ENCODE data around the gene BRINP1. TPM values are rescaled to one million over a fixed set of nuclear protein-coding genes. Genes with fewer than 3 reads are reported as not detected.

The BRINP1 gene
- total and polyA plus RNA-seq, 2 experiments from 2014 or later, result 0.64 to 1.3 TPM

DNA sequence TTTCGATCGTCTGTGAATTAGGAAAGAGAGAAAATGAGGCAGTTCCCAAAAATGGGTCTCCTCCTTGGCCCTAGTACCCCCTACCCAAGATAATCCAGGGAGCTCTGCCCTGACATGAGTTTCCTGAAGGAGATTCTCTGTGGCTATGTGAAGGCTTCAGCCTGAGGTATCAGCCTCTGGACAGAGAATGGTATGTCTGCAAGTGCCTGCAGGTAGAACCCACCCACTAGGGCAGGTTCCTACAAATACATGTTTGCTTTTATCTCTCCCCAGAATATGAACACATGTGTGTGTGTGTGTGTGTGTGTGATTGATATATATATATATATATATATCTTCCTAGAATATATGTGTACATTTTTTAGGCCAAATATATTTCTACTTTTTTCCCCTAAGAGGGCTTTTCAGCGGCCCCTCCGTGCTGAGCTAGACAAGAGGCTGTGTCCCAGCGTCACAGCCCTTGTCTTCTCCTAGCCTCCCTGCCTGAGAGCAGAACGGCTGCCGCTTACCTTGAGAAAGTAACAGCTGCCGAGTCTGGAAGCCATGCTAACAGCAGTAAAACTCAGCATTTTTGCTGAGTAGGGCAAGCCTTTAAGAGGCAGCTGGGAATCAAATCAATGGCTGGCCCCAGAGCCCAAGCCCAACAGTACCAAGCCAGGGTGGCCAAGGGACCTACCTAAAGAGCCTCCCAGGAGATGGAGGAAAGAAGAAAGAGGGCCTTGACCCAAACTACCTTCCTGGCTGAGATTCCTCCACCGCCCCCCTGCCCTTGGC, 2.1 kb downstream of the BRINP1 start:
- TF ChIP-seq EZH2phosphoT487 (IDR thresholded peaks at IDR 0.05; ENCODE audit: low read depth, severe bottlenecking, unreplicated experiment) (no peak), EZH2 (IDR thresholded peaks at IDR 0.05; ENCODE audit: borderline replicate concordance) (no peak)
- TF ChIP-seq, protein P1, sequence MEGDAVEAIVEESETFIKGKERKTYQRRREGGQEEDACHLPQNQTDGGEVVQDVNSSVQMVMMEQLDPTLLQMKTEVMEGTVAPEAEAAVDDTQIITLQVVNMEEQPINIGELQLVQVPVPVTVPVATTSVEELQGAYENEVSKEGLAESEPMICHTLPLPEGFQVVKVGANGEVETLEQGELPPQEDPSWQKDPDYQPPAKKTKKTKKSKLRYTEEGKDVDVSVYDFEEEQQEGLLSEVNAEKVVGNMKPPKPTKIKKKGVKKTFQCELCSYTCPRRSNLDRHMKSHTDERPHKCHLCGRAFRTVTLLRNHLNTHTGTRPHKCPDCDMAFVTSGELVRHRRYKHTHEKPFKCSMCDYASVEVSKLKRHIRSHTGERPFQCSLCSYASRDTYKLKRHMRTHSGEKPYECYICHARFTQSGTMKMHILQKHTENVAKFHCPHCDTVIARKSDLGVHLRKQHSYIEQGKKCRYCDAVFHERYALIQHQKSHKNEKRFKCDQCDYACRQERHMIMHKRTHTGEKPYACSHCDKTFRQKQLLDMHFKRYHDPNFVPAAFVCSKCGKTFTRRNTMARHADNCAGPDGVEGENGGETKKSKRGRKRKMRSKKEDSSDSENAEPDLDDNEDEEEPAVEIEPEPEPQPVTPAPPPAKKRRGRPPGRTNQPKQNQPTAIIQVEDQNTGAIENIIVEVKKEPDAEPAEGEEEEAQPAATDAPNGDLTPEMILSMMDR (IDR thresholded peaks at IDR 0.05; ENCODE audit: poor library complexity), result no peak
- peaks cover 52% of the 10 kb centered on the region for H3K27me3 ChIP-seq
- no peaks in the 10 kb centered on the region for H3K9me2 ChIP-seq (replicated peaks; ENCODE audit: insufficient read depth)
- H3K4me2 ChIP-seq, result no peak overlapping the region
- H3K4me1 ChIP-seq (ENCODE audit: insufficient read depth), result no peaks in the 10 kb centered on the region
- H4K20me1 ChIP-seq (ENCODE audit: insufficient read depth, poor library complexity, severe bottlenecking), result no peaks in the 10 kb centered on the region
- no peaks in the 10 kb centered on the region for H3K9me3 ChIP-seq (ENCODE audit: low read depth)
- no peak for DNase-seq (ENCODE audit: low spot score)
- H3K79me2 ChIP-seq, result no peaks in the 10 kb centered on the region
- WGBS (ENCODE audit: low lambda C conversion rate, missing lambda C conversion rate), result 51% methylated on average over 9 of the region's 9 CpGs
- H3K27ac ChIP-seq, result no peak overlapping the region
- H3K4me3 ChIP-seq, result no peak overlapping the region
- H2AFZ ChIP-seq, result no peak overlapping the region
- no peaks in the 10 kb centered on the region for H3K36me3 ChIP-seq (replicated peaks; ENCODE audit: insufficient read depth, low read depth)

DNA sequence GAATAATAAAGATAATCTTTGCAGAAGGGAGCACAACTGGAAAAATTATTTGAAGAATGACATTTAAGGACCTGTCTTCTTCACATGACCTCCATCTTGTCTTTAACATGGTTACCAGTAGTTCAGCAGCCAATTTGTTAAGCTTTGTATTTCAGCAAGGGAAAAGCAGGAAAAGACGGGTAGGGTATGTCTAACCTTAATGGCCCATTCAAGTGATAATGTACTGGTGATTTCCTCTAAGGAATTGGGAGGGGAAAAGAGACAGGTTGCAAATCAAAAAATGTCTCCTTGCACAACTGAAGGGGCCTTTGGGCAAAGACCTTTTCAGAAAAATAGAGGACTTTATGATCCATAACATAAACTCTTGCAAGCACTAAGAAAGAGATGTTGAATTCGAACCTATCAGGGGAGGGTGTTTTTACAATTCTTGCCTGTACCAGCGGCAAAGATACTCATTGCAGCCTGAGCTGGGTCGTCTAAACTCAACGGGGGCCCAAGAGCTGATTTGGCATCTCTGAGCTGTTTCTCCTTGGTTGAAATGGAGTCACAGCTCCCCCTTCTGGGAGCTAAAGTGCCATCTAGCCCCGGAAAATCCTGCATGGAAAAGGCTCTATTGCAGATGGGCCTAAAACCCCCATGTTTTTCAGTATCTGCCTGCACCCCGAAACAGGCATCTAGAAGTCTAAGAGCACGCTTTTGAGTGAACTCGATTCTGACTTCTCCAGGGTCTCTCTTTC, 3.8 kb downstream of the BRINP1 start:
- no peak overlapping the region for H3K4me2 ChIP-seq
- DNase-seq (ENCODE audit: low spot score), result peak; percentile 72
- no peaks in the 10 kb centered on the region for H3K9me2 ChIP-seq (replicated peaks; ENCODE audit: insufficient read depth)
- H3K79me2 ChIP-seq, result no peaks in the 10 kb centered on the region
- H2AFZ ChIP-seq, result no peak overlapping the region
- no peaks in the 10 kb centered on the region for H3K4me1 ChIP-seq (ENCODE audit: insufficient read depth)
- H3K9me3 ChIP-seq (ENCODE audit: low read depth), result no peaks in the 10 kb centered on the region
- no peak overlapping the region for H3K4me3 ChIP-seq
- peaks cover 42% of the 10 kb centered on the region for H3K27me3 ChIP-seq
- no peak overlapping the region for H3K27ac ChIP-seq
- WGBS (ENCODE audit: low lambda C conversion rate, missing lambda C conversion rate), result 10% methylated on average over 9 of the region's 9 CpGs
- no peak for TF ChIP-seq EZH2 (IDR thresholded peaks at IDR 0.05; ENCODE audit: borderline replicate concordance)
- TF ChIP-seq, protein P1 (IDR thresholded peaks at IDR 0.05; ENCODE audit: poor library complexity), result peak; percentile 71
- H4K20me1 ChIP-seq (ENCODE audit: insufficient read depth, poor library complexity, severe bottlenecking), result no peaks in the 10 kb centered on the region
- H3K36me3 ChIP-seq (replicated peaks; ENCODE audit: insufficient read depth, low read depth), result no peaks in the 10 kb centered on the region

DNA sequence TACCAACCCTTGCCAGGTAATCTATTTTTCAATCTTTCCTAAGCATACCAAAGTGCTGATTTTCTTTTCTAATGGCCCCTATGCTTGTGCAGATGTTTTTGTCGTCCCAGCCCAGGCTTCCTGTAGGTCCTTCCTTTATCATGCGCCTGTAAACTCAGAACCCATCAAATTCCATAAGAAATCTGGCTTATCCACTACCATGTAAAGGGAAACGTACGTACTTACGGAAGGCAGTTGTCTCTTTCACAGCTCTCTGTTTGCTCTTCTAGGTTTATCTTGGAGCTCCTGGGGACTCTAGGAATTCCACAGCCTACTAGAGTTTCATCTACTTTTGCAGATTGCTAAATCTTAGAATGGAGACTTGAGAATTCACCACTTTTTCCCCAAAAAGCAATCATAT, 9.0 kb downstream of the BRINP1 start:
- Histone ChIP-seq H3K36me3 (replicated peaks; ENCODE audit: insufficient read depth, low read depth) (no peaks in the 10 kb centered on the region), H3K9me3 (ENCODE audit: low read depth) (no peaks in the 10 kb centered on the region), H3K4me3 (no peak overlapping the region), H3K27ac (no peak overlapping the region), H3K4me2 (no peak overlapping the region), H3K9me2 (replicated peaks; ENCODE audit: insufficient read depth) (no peaks in the 10 kb centered on the region), H2AFZ (no peak overlapping the region), H3K27me3 (peaks cover 10% of the 10 kb centered on the region), H3K4me1 (ENCODE audit: insufficient read depth) (no peaks in the 10 kb centered on the region), H4K20me1 (ENCODE audit: insufficient read depth, poor library complexity, severe bottlenecking) (no peaks in the 10 kb centered on the region), H3K79me2 (no peaks in the 10 kb centered on the region)
- TF ChIP-seq, protein P1 (IDR thresholded peaks at IDR 0.05; ENCODE audit: poor library complexity), result no peak
- TF ChIP-seq EZH2phosphoT487 (IDR thresholded peaks at IDR 0.05; ENCODE audit: low read depth, severe bottlenecking, unreplicated experiment), result no peak
- TF ChIP-seq EZH2 (IDR thresholded peaks at IDR 0.05; ENCODE audit: borderline replicate concordance), result no peak
- DNase-seq (ENCODE audit: low spot score), result no peak
- 40% methylated on average over 5 of the region's 5 CpGs for WGBS (ENCODE audit: low lambda C conversion rate, missing lambda C conversion rate)
